Loucy (cell line): ENCODE results near the gene RND3.

Experiments
- H2AFZ ChIP-seq: fragments of 200-600 bp; sonication (generic); 2 replicates; pipeline ENCODE4 v1.6.0; 2016; ENCODE audit warnings: antibody characterized with exemption, mild to moderate bottlenecking, low read length, moderate library complexity
- H3F3A ChIP-seq: fragments of 200-600 bp; 2 replicates; pipeline ENCODE4 v1.6.0; 2016; ENCODE audit warnings: antibody characterized with exemption, low read depth, mild to moderate bottlenecking
- H3K27me3 ChIP-seq: fragments of 200-600 bp; sonication (generic); 2 replicates; pipeline ENCODE4 v1.6.1; 2014; ENCODE audit warnings: low read length, mild to moderate bottlenecking; ENCODE audit not compliant: insufficient read depth, poor library complexity, severe bottlenecking
- H3K36me3 ChIP-seq: fragments of 200-600 bp; sonication (generic); 2 replicates; pipeline ENCODE4 v1.6.1; 2016; ENCODE audit warnings: low read length; ENCODE audit not compliant: insufficient read depth
- H3K4me1 ChIP-seq: fragments of 200-600 bp; sonication (generic); 2 replicates; pipeline ENCODE4 v1.5.1; 2014; ENCODE audit warnings: low read length, mild to moderate bottlenecking; ENCODE audit not compliant: insufficient read depth, poor library complexity, severe bottlenecking
- H3K4me2 ChIP-seq: fragments of 200-600 bp; sonication (generic); 2 replicates; pipeline ENCODE4 v1.6.0; 2014; ENCODE audit warnings: antibody characterized with exemption, low read length, low read depth, mild to moderate bottlenecking; ENCODE audit not compliant: poor library complexity, severe bottlenecking
- H3K4me3 ChIP-seq: fragments of 200-600 bp; sonication (generic); 2 replicates; pipeline ENCODE4 v1.5.1; 2014; ENCODE audit warnings: low read length, mild to moderate bottlenecking, mixed read lengths; ENCODE audit not compliant: poor library complexity, severe bottlenecking
- H3K79me2 ChIP-seq: fragments of 200-600 bp; sonication (generic); 2 replicates; pipeline ENCODE4 v1.6.1; 2014; ENCODE audit warnings: low read length; ENCODE audit not compliant: insufficient read depth
- H3K9ac ChIP-seq: fragments of 200-600 bp; sonication (generic); 2 replicates; pipeline ENCODE4 v1.6.0; 2014; ENCODE audit warnings: mild to moderate bottlenecking, low read depth, low read length, moderate library complexity; ENCODE audit not compliant: poor library complexity, severe bottlenecking
- H3K9me2 ChIP-seq: fragments of 200-600 bp; sonication (generic); replicated peaks from 2 replicates; pipeline ENCODE4 v1.6.1; 2016; ENCODE audit warnings: low read depth, low read length, mixed read lengths
- H3K9me3 ChIP-seq: fragments of 200-600 bp; sonication (generic); 2 replicates; pipeline ENCODE4 v1.6.1; 2014; ENCODE audit warnings: mild to moderate bottlenecking, antibody characterized with exemption, low read length, low read depth; ENCODE audit not compliant: insufficient read depth
- H4K20me1 ChIP-seq: fragments of 200-600 bp; sonication (generic); 2 replicates; pipeline ENCODE4 v1.6.0; 2014; ENCODE audit warnings: antibody characterized with exemption, low read length, mild to moderate bottlenecking; ENCODE audit not compliant: insufficient read depth, poor library complexity, severe bottlenecking
- CTCF ChIP-seq: fragments of 200-600 bp; sonication (generic); conservative IDR thresholded peaks from 2 replicates; pipeline ENCODE4 v1.5.1; 2014; ENCODE audit warnings: mild to moderate bottlenecking, antibody characterized with exemption, low read length
- EZH2phosphoT487 ChIP-seq: fragments of 200-600 bp; IDR thresholded peaks from 2 replicates; pipeline ENCODE4 v1.6.1; 2018; ENCODE audit warnings: antibody characterized with exemption, mild to moderate bottlenecking, moderate library complexity, borderline replicate concordance

Gene RND3

GRCh38 chr2:150482111-150482510 lies 5.4 kb downstream of the RND3 start:
- Histone ChIP-seq H4K20me1 (no peaks in the 10 kb centered on the region), H3K36me3 (no peaks in the 10 kb centered on the region), H3K9me2 (no peaks in the 10 kb centered on the region), H3K9ac (no peak overlapping the region), H3K4me1 (no peaks in the 10 kb centered on the region), H3K27me3 (no peaks in the 10 kb centered on the region), H3F3A (no peaks in the 10 kb centered on the region), H3K4me2 (no peak overlapping the region), H3K4me3 (no peak overlapping the region), H3K79me2 (no peaks in the 10 kb centered on the region), H3K9me3 (no peaks in the 10 kb centered on the region), H2AFZ (no peak overlapping the region)
- TF ChIP-seq EZH2phosphoT487 (no peak), CTCF (no peak)

GRCh38 chr2:150480971-150481830 lies 6.3 kb downstream of the RND3 start:
- no peaks in the 10 kb centered on the region for H3K9me3 ChIP-seq
- H3K9me2 ChIP-seq: no peaks in the 10 kb centered on the region
- no peaks in the 10 kb centered on the region for H4K20me1 ChIP-seq
- no peak overlapping the region for H3K4me3 ChIP-seq
- H2AFZ ChIP-seq: no peak overlapping the region
- no peaks in the 10 kb centered on the region for H3F3A ChIP-seq
- H3K79me2 ChIP-seq: no peaks in the 10 kb centered on the region
- no peak overlapping the region for H3K9ac ChIP-seq
- no peaks in the 10 kb centered on the region for H3K27me3 ChIP-seq
- H3K4me1 ChIP-seq: no peaks in the 10 kb centered on the region
- no peak overlapping the region for H3K4me2 ChIP-seq
- TF ChIP-seq EZH2phosphoT487: no peak
- no peak for TF ChIP-seq CTCF
- no peaks in the 10 kb centered on the region for H3K36me3 ChIP-seq

- Histone ChIP-seq H4K20me1 (no peaks in the 10 kb centered on the region), H2AFZ (no peak overlapping the region), H3K36me3 (no peaks in the 10 kb centered on the region), H3K4me1 (peaks cover under 1% of the 10 kb centered on the region), H3K9ac (no peak overlapping the region), H3K4me3 (no peak overlapping the region), H3K79me2 (no peaks in the 10 kb centered on the region), H3F3A (no peaks in the 10 kb centered on the region), H3K9me2 (no peaks in the 10 kb centered on the region), H3K9me3 (no peaks in the 10 kb centered on the region), H3K4me2 (no peak overlapping the region), H3K27me3 (no peaks in the 10 kb centered on the region)
- TF ChIP-seq EZH2phosphoT487: no peak
- TF ChIP-seq CTCF: no peak
Observed at GRCh38 chr2:150480241-150480640, 7.2 kb downstream of the RND3 start.
